KMS-11 (cell line): Measurements from ENCODE around the gene CCNO.

Experiments
- H2AFZ ChIP-seq: fragments of 200-600 bp; sonication (generic); 2 replicates; pipeline ENCODE4 v1.6.1; 2016; ENCODE audit warnings: antibody characterized with exemption, mixed run types, low read depth
- H3K27ac ChIP-seq: fragments of 200-600 bp; sonication (generic); 2 replicates; pipeline ENCODE4 v1.6.1; 2016; ENCODE audit warnings: mild to moderate bottlenecking, mixed run types
- H3K27me3 ChIP-seq: fragments of 200-600 bp; sonication (generic); 2 replicates; pipeline ENCODE4 v1.6.1; 2017; ENCODE audit warnings: mild to moderate bottlenecking, low read depth, mixed run types, moderate library complexity; ENCODE audit not compliant: insufficient read depth
- H3K36me3 ChIP-seq: fragments of 200-600 bp; sonication (generic); 2 replicates; pipeline ENCODE4 v1.6.1; 2017; ENCODE audit warnings: mild to moderate bottlenecking, mixed run types; ENCODE audit not compliant: insufficient read depth
- H3K4me1 ChIP-seq: fragments of 200-600 bp; sonication (generic); 2 replicates; pipeline ENCODE4 v1.6.1; 2016; ENCODE audit warnings: mild to moderate bottlenecking, low read depth, mixed run types; ENCODE audit not compliant: poor library complexity, severe bottlenecking
- H3K4me2 ChIP-seq: fragments of 200-600 bp; sonication (generic); 2 replicates; pipeline ENCODE4 v1.7.0; 2016; ENCODE audit warnings: mild to moderate bottlenecking, mixed run types
- H3K4me3 ChIP-seq: fragments of 200-600 bp; sonication (generic); IDR thresholded peaks from 2 replicates; pipeline ENCODE4 v1.6.1; 2017; ENCODE audit warnings: low read depth, low read length, mixed read lengths; ENCODE audit not compliant: insufficient read depth
- H3K79me2 ChIP-seq: fragments of 200-600 bp; sonication (generic); 2 replicates; pipeline ENCODE4 v1.6.1; 2016; ENCODE audit warnings: low read depth, mixed run types; ENCODE audit not compliant: insufficient read depth
- H3K9ac ChIP-seq: fragments of 200-600 bp; sonication (generic); 2 replicates; pipeline ENCODE4 v1.6.1; 2016; ENCODE audit warnings: mild to moderate bottlenecking, mixed run types
- H4K20me1 ChIP-seq: fragments of 200-600 bp; sonication (generic); 2 replicates; pipeline ENCODE4 v1.6.1; 2016; ENCODE audit warnings: mild to moderate bottlenecking, mixed run types; ENCODE audit not compliant: insufficient read depth
- CTCF ChIP-seq: fragments of 200-600 bp; sonication (generic); conservative IDR thresholded peaks from 2 replicates; pipeline ENCODE4 v1.6.1; 2017; ENCODE audit warnings: low read depth, mild to moderate bottlenecking, antibody characterized with exemption, low read length, moderate library complexity, mixed read lengths

CCNO gene

GRCh38 chr5:55234121-55234700 lies 803 bp upstream of the CCNO start:
- Histone ChIP-seq H3K27ac (peak overlapping the region; percentile 46), H4K20me1 (no peaks in the 10 kb centered on the region), H3K27me3 (no peaks in the 10 kb centered on the region), H3K4me3 (no peak overlapping the region), H3K79me2 (no peaks in the 10 kb centered on the region; the same call in 1 of the 2 replicates), H3K4me1 (peaks cover 12% of the 10 kb centered on the region), H3K36me3 (no peaks in the 10 kb centered on the region), H2AFZ (peak overlapping the region; percentile 99), H3K9ac (peak overlapping the region; percentile 64), H3K4me2 (peak overlapping the region; percentile 75)
- no peak for TF ChIP-seq CTCF

- no peak for TF ChIP-seq CTCF
- Histone ChIP-seq H3K27me3 (no peaks in the 10 kb centered on the region), H3K4me2 (peak overlapping the region; percentile 75), H3K79me2 (no peaks in the 10 kb centered on the region; the same call in 1 of the 2 replicates), H3K27ac (peak overlapping the region; percentile 46), H2AFZ (peak overlapping the region; percentile 99), H4K20me1 (no peaks in the 10 kb centered on the region), H3K36me3 (no peaks in the 10 kb centered on the region), H3K4me1 (peaks cover 20% of the 10 kb centered on the region), H3K4me3 (no peak overlapping the region), H3K9ac (peak overlapping the region; percentile 64)
Measured at GRCh38 chr5:55232271-55232984, 980 bp downstream of the CCNO start.

- no peak for TF ChIP-seq CTCF
- Histone ChIP-seq H3K79me2 (no peaks in the 10 kb centered on the region; the same call in 1 of the 2 replicates), H3K4me3 (no peak overlapping the region), H3K27ac (no peak overlapping the region), H2AFZ (peak overlapping the region; percentile 99; the same call in 1 of the 2 replicates), H3K4me2 (peak overlapping the region; percentile 75), H3K36me3 (no peaks in the 10 kb centered on the region), H3K4me1 (peaks cover 20% of the 10 kb centered on the region), H3K9ac (peak overlapping the region; percentile 64; the same call in 1 of the 2 replicates), H4K20me1 (no peaks in the 10 kb centered on the region), H3K27me3 (no peaks in the 10 kb centered on the region)
Measured at GRCh38 chr5:55231919-55232270, 1.5 kb downstream of the CCNO start.

- H3K4me3 ChIP-seq, result no peak overlapping the region
- no peaks in the 10 kb centered on the region for H3K27me3 ChIP-seq
- H3K4me1 ChIP-seq, result peaks cover 21% of the 10 kb centered on the region
- no peak overlapping the region for H3K4me2 ChIP-seq
- no peaks in the 10 kb centered on the region; the same call in 1 of the 2 replicates for H3K79me2 ChIP-seq
- no peak overlapping the region for H2AFZ ChIP-seq
- no peaks in the 10 kb centered on the region for H3K36me3 ChIP-seq
- no peak overlapping the region for H3K9ac ChIP-seq
- H4K20me1 ChIP-seq, result no peaks in the 10 kb centered on the region
- no peak for TF ChIP-seq CTCF
- no peak overlapping the region for H3K27ac ChIP-seq
Measured at GRCh38 chr5:55231029-55231918, 2.1 kb downstream of the CCNO start.
